Activated B cell treated with CpG ODN at 0.5 μM for 24 hours (primary cell): Measurements from ENCODE around the gene TRIM42. TPM values are rescaled to one million over a fixed set of nuclear protein-coding genes. Genes with fewer than 3 reads are reported as not detected.

Source experiments
- ATAC-seq: fragments of 200-7000 bp; cut with Tn5 transposase; one replicate; pipeline ENCODE4 v1.10.0; 2021; ENCODE audit warnings: low read depth, mild to moderate bottlenecking, moderate library complexity
- CTCF ChIA-PET: fragments of 350-600 bp; sonication (Branson Sonifier 250); formaldehyde crosslinking; loops from one replicate; lab custom pipeline; 2021; ENCODE audit warnings: antibody characterized with exemption; lab: Charles Lee
- POLR2A ChIA-PET: fragments of 350-600 bp; sonication (Branson Sonifier 250); formaldehyde crosslinking; loops from one replicate; lab custom pipeline; 2021; ENCODE audit warnings: antibody characterized with exemption; lab: Charles Lee
- DNase-seq: peaks from one replicate; pipeline ENCODE4 v3.0.0; 2022
- H3K27ac Mint-ChIP-seq: one replicate; pipeline ENCODE4 v1.8.0; 2020; ENCODE audit warnings: mixed read lengths
- H3K27me3 Mint-ChIP-seq: one replicate; pipeline ENCODE4 v1.8.0; 2021; ENCODE audit warnings: mixed read lengths
- H3K36me3 Mint-ChIP-seq: one replicate; pipeline ENCODE4 v1.8.0; 2021; ENCODE audit warnings: low read depth, mixed read lengths
- H3K4me1 Mint-ChIP-seq: one replicate; pipeline ENCODE4 v1.8.0; 2021; ENCODE audit warnings: mixed read lengths
- H3K4me3 Mint-ChIP-seq: one replicate; pipeline ENCODE4 v1.8.0; 2020; ENCODE audit warnings: mild to moderate bottlenecking, mixed read lengths
- H3K9me3 Mint-ChIP-seq: one replicate; pipeline ENCODE4 v1.8.0; 2020; ENCODE audit warnings: mixed read lengths
- intact Hi-C: fragments of 100-400 bp; cut with micrococcal nuclease; formaldehyde crosslinking; loops from one replicate; pipeline ENCODE4 v1.15.1; 2024
- total RNA-seq: library from RNA; stranded (reverse); gene quantifications from 2 replicates; pipeline ENCODE4 v1.2.3, GENCODE V29; 2022
- TF ChIP-seq, protein P1 (sequence below): fragments of 200-600 bp; IDR thresholded peaks from one replicate; pipeline ENCODE4 v1.8.0; 2022; ENCODE audit warnings: antibody characterized with exemption, mild to moderate bottlenecking

The TRIM42 gene
- total RNA-seq, 1 donor from 2014 or later = not detected

DNA sequence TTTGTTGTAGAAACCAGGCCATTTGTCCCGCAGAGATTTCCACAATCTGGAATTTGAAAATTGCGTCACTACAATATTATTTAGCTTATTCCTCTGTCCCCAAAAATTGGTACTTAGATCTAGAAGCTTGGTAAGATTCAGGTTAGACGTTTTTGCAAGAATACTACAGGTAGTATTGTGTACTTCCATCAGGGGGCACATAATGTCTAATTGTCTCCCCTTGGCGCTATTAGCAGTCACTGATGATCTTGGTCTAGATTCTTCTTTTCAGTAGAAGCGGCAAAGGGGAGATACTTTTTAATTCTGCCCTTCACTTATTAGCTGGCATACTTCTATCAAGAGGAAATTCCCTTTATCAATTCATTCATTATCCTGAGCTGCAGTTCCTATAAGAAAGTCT, 42.6 kb upstream of the TRIM42 start:
- H3K36me3 Mint-ChIP-seq = no peaks in the 10 kb centered on the region
- no peak for DNase-seq
- TF ChIP-seq, protein P1, sequence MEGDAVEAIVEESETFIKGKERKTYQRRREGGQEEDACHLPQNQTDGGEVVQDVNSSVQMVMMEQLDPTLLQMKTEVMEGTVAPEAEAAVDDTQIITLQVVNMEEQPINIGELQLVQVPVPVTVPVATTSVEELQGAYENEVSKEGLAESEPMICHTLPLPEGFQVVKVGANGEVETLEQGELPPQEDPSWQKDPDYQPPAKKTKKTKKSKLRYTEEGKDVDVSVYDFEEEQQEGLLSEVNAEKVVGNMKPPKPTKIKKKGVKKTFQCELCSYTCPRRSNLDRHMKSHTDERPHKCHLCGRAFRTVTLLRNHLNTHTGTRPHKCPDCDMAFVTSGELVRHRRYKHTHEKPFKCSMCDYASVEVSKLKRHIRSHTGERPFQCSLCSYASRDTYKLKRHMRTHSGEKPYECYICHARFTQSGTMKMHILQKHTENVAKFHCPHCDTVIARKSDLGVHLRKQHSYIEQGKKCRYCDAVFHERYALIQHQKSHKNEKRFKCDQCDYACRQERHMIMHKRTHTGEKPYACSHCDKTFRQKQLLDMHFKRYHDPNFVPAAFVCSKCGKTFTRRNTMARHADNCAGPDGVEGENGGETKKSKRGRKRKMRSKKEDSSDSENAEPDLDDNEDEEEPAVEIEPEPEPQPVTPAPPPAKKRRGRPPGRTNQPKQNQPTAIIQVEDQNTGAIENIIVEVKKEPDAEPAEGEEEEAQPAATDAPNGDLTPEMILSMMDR = no peak
- ChIA-PET CTCF (no interaction called here), POLR2A (no interaction called here)
- H3K27me3 Mint-ChIP-seq = peaks cover 7% of the 10 kb centered on the region
- H3K4me1 Mint-ChIP-seq = no peaks in the 10 kb centered on the region
- intact Hi-C loops = no loop called here
- H3K9me3 Mint-ChIP-seq = no peaks in the 10 kb centered on the region
- ATAC-seq = no peak
- no peak overlapping the region for H3K27ac Mint-ChIP-seq
- H3K4me3 Mint-ChIP-seq = no peak overlapping the region

DNA sequence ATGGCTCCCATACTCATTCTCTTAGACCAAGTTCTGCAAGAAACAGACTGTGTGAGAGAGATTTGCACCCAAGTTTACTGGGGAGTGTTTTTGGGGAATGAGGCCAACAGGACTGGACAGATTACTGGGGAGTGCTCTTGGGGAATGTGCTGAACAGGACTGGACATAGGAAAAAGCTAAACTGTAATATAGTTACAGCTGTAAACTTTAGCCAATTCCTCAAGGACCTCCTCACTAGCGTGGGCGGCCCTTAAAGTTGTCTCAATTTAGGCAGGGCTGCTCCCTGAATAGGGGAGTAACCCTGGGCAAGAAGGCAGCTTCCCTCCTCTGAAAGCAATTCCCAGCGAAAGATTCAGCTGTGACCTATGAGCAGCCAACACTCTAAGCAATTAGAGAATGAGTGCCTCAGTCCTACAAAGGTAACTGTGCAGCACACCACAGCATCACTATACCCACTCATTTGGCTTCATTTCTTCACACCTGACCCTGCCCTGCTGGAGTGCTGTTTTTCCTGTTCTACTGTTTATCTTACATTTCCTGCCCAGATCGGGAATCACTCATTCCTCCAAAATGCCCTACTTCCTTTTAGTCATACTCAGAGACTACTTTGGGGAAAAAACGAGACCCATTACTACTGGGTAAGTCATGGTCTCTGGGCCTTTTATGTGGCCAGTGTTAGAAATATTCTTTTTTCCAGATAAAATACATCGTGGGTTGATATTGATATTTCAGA, 41.3 kb upstream of the TRIM42 start:
- CTCF ChIA-PET = no interaction called here
- TF ChIP-seq, protein P1 = no peak
- Mint-ChIP-seq H3K9me3 (no peaks in the 10 kb centered on the region), H3K4me1 (no peaks in the 10 kb centered on the region), H3K36me3 (no peaks in the 10 kb centered on the region), H3K27me3 (peaks cover 7% of the 10 kb centered on the region), H3K4me3 (no peak overlapping the region), H3K27ac (no peak overlapping the region)
- POLR2A ChIA-PET = no interaction called here
- no peak for DNase-seq
- intact Hi-C loops = no loop called here
- no peak for ATAC-seq

DNA sequence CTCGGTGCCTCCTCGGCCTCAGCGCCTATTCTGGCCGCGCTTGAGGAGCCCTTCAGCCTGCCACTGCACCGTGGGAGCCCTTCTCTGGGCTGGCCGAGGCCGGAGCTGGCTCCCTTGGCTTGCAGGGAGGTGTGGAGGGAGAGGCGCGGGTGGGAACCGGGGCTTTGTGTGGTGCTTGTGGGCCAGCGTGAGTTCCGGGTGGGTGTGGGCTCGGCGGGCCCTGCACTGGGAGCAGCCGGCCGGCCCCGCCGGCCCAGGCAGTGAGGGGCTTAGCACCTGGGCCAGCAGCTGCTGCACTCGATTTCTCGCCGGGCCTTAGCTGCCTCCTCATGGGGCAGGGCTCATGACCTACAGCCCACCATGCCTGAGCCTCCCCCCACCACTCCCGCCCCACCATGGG, 26.6 kb upstream of the TRIM42 start:
- Mint-ChIP-seq H3K27ac (no peak overlapping the region), H3K36me3 (no peaks in the 10 kb centered on the region), H3K27me3 (peaks cover 16% of the 10 kb centered on the region), H3K9me3 (no peaks in the 10 kb centered on the region), H3K4me1 (no peaks in the 10 kb centered on the region), H3K4me3 (no peak overlapping the region)
- CTCF ChIA-PET = no interaction called here
- no peak for ATAC-seq
- TF ChIP-seq, protein P1 = no peak
- intact Hi-C loops = no loop called here
- POLR2A ChIA-PET = no interaction called here
- no peak for DNase-seq

DNA sequence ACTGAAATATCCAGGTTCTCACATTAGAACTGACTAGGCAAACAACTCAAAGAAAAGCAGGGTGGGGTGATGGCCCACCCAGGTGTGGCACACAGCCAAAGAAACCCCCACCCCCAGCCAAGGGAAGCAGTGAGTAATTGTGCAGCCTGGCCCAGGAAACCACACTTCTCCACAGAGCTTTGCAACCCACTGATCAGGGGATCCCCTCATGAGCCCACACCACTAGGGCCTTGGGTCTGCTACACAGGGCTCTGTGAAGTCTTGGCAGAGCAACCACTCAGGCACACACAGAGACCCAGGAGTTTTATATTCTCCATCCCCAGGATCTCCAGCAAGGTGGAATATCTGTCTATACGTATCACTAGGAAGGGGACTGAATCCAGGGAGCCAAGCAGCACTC, 22.2 kb upstream of the TRIM42 start:
- TF ChIP-seq, protein P1 = no peak
- Mint-ChIP-seq H3K4me3 (no peak overlapping the region), H3K4me1 (no peaks in the 10 kb centered on the region), H3K36me3 (no peaks in the 10 kb centered on the region), H3K9me3 (peaks cover 9% of the 10 kb centered on the region), H3K27me3 (peaks cover 2% of the 10 kb centered on the region), H3K27ac (no peak overlapping the region)
- CTCF ChIA-PET = no interaction called here
- ATAC-seq = no peak
- intact Hi-C loops = no loop called here
- no peak for DNase-seq
- POLR2A ChIA-PET = no interaction called here

DNA sequence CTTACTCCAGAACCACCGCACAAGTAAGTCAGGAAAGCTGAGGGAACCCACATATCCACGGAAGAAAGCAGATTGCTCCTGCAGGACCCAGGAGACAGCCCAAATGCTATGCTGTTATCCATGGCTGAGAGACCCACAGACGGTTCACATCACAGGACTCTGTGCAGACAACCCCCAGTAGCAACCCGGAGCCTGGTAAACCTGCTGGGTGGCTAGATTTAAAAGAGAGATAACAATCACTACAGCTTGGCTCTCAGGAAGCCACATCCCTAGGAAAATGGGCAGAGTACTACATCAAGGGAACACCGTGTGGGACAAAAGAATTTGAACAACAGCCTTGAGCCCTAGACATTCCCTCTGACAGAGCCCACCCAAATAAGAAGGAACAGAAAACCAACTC, 13.8 kb upstream of the TRIM42 start:
- POLR2A ChIA-PET = no interaction called here
- intact Hi-C loops = no loop called here
- TF ChIP-seq, protein P1 = no peak
- no peak for ATAC-seq
- H3K27ac Mint-ChIP-seq = no peak overlapping the region
- CTCF ChIA-PET = no interaction called here
- no peaks in the 10 kb centered on the region for H3K27me3 Mint-ChIP-seq
- peaks cover 21% of the 10 kb centered on the region for H3K9me3 Mint-ChIP-seq
- DNase-seq = no peak
- H3K36me3 Mint-ChIP-seq = no peaks in the 10 kb centered on the region
- H3K4me3 Mint-ChIP-seq = no peak overlapping the region
- H3K4me1 Mint-ChIP-seq = no peaks in the 10 kb centered on the region
